OCI-LY1 (cell line): Measurements from ENCODE around the gene BEND2.

ENCODE experiments used
- EZH2 ChIP-seq: fragments of 200-600 bp; sonication (generic), shearing (Covaris generic); IDR thresholded peaks from 2 replicates; pipeline ENCODE4 v1.8.0; 2017; ENCODE audit warnings: borderline replicate concordance, mixed run types, mild to moderate bottlenecking, antibody characterized with exemption, low read length, moderate library complexity, mixed read lengths
- TF ChIP-seq, protein P1 (sequence below): fragments of 200-600 bp; sonication (generic), shearing (Covaris generic); IDR thresholded peaks from 2 replicates; pipeline ENCODE4 v1.5.1; 2017; ENCODE audit warnings: mild to moderate bottlenecking, antibody characterized with exemption, low read length, moderate library complexity, mixed read lengths

DNA sequence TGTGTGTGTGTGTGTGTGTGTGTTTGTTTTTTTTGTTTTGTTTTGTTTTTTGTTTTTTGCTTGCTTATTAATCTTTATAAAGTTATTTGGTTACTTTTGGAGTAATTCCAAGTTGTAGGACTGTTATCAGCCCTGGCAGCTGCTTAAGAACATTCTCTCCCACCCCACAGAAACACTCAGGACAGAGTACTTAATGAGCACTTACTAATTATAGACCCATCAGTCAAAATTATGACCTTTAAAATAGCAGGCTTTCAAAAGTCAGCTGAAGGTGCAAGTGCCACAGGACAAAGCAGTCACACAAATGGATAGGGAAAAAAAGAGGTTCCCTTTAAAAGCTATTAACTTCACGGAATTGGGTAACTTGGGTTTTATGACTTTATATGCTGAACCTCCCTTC lies 69.0 kb downstream of the BEND2 start:
- TF ChIP-seq, protein P1, sequence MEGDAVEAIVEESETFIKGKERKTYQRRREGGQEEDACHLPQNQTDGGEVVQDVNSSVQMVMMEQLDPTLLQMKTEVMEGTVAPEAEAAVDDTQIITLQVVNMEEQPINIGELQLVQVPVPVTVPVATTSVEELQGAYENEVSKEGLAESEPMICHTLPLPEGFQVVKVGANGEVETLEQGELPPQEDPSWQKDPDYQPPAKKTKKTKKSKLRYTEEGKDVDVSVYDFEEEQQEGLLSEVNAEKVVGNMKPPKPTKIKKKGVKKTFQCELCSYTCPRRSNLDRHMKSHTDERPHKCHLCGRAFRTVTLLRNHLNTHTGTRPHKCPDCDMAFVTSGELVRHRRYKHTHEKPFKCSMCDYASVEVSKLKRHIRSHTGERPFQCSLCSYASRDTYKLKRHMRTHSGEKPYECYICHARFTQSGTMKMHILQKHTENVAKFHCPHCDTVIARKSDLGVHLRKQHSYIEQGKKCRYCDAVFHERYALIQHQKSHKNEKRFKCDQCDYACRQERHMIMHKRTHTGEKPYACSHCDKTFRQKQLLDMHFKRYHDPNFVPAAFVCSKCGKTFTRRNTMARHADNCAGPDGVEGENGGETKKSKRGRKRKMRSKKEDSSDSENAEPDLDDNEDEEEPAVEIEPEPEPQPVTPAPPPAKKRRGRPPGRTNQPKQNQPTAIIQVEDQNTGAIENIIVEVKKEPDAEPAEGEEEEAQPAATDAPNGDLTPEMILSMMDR: no peak
- TF ChIP-seq EZH2: no peak
